ENCODE results near the gene DNMBP.
"Not testable (repeated sequence)": the region's sequence is repeated elsewhere in the genome, so short reads cannot be mapped to it uniquely, and the experiment has no call there.

Gene DNMBP

GRCh38 chr10:99944860-99945259 is 64.9 kb downstream of the DNMBP start:
- H3K4me3 ChIP-seq (ENCODE audit: low read length) = no peak overlapping the region
- no peak for TF ChIP-seq CTCF (IDR thresholded peaks at IDR 0.05; ENCODE audit: insufficient read depth, low read depth, low read length, missing control alignments)
- DNase-seq (ENCODE audit: low read depth) = no peak

- no peak for TF ChIP-seq CTCF (IDR thresholded peaks at IDR 0.05; ENCODE audit: insufficient read depth, low read depth, low read length, missing control alignments)
- no peak overlapping the region for H3K4me3 ChIP-seq (ENCODE audit: low read length)
- no peak for DNase-seq (ENCODE audit: low read depth)
Observed at GRCh38 chr10:99943908-99944307, 65.8 kb downstream of the DNMBP start.

- TF ChIP-seq CTCF (IDR thresholded peaks at IDR 0.05; ENCODE audit: insufficient read depth, low read depth, low read length, missing control alignments) = no peak
- DNase-seq (ENCODE audit: low read depth) = no peak
- no peak overlapping the region for H3K4me3 ChIP-seq (ENCODE audit: low read length)
Observed at GRCh38 chr10:99941942-99942820, 67.6 kb downstream of the DNMBP start.

- no peak for TF ChIP-seq CTCF (IDR thresholded peaks at IDR 0.05; ENCODE audit: insufficient read depth, low read depth, low read length, missing control alignments)
- no peak for DNase-seq (ENCODE audit: low read depth)
- no peak overlapping the region for H3K4me3 ChIP-seq (ENCODE audit: low read length)
Observed at GRCh38 chr10:99938563-99938962, 71.2 kb downstream of the DNMBP start.

- H3K4me3 ChIP-seq (ENCODE audit: low read length) = no peak overlapping the region
- DNase-seq (ENCODE audit: low read depth) = no peak
- no peak for TF ChIP-seq CTCF (IDR thresholded peaks at IDR 0.05; ENCODE audit: insufficient read depth, low read depth, low read length, missing control alignments)
Observed at GRCh38 chr10:99937630-99938029, 72.1 kb downstream of the DNMBP start.

GRCh38 chr10:99932203-99932957 is 77.4 kb downstream of the DNMBP start:
- not testable (repeated sequence) for H3K4me3 ChIP-seq (ENCODE audit: low read length); DNase-seq (ENCODE audit: low read depth)

GRCh38 chr10:99930731-99931550 is 78.8 kb downstream of the DNMBP start:
- TF ChIP-seq CTCF (IDR thresholded peaks at IDR 0.05; ENCODE audit: insufficient read depth, low read depth, low read length, missing control alignments) = no peak
- peak overlapping the region; percentile 35 for H3K4me3 ChIP-seq (ENCODE audit: low read length)
- peak; percentile 97 for DNase-seq (ENCODE audit: low read depth)

All from epithelial cell of esophagus (primary cell).